Stimulated activated CD4-positive, alpha-beta T cell treated with anti-CD3 and anti-CD28 coated beads, Interleukin-4, amount 100 ng/mL, for 1 hour (primary cell): ENCODE measurements around the gene LINC01488.

Source experiments
- DNase-seq: peaks from one replicate; pipeline ENCODE4 v3.0.0-alpha.2; 2020

The LINC01488 gene

DNA sequence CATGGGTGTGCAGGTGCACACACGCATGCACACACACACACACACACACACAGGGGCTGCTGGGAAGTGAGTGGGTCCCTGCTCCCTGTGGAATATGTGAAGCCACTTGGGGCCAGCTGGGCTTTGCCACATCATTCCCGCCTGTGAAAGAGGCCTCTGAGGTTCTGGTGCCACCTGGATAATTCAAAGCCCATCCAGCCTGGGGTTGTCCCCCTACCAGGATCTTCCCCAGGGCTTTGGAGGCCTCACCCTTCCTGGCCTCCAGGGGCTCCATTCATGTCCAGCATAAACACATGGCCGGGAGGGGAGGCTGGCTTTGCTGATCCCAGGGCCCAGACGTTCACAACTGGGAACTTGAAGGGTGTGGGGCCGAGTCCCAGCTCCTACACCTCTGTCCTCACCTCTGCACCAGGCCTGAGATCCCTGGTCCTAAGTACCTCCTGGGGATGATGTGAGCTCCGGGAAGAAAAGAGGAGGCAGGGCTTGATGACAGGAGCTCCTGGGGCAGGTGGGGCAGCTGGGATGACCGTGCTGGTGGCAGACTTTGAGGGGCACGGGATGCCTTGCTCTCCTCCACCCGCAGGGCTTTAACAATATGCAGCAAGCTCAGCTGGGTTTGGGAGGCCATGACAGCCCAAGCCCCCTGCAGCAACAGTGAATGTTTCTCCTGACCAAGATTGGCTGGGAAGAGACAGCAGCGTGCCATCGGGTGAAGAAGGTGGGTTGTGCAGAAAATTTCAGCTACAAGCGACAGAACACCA, 14.2 kb downstream of the LINC01488 start:
- no peak for DNase-seq

DNA sequence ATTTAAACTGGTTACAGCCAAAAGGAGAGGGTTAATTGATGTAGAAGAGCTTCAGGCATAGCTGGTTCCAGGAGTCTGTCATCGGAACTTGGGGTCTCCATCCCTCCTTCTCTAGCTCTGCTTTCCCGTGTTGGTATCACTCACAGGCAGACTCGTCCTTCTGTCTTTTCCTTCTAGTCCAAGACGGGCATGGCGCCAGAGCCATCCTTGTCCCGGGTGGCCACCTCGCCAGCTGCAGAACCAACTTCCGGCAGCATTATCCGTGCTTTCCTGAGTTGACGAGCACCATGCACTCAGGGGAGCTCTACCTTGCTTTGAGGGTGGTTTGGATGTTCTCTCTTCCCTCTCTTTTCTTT, 14.7 kb downstream of the LINC01488 start:
- DNase-seq, result no peak

GRCh38 chr11:69496631-69497220, 15.3 kb downstream of the LINC01488 start:
- no peak for DNase-seq

GRCh38 chr11:69497221-69497787, 15.8 kb downstream of the LINC01488 start:
- no peak for DNase-seq

- no peak for DNase-seq
Observed at GRCh38 chr11:69498614-69499175, 17.2 kb downstream of the LINC01488 start.

GRCh38 chr11:69499186-69499917, 17.9 kb downstream of the LINC01488 start:
- no peak for DNase-seq

GRCh38 chr11:69499918-69500284, 18.4 kb downstream of the LINC01488 start:
- no peak for DNase-seq

DNA sequence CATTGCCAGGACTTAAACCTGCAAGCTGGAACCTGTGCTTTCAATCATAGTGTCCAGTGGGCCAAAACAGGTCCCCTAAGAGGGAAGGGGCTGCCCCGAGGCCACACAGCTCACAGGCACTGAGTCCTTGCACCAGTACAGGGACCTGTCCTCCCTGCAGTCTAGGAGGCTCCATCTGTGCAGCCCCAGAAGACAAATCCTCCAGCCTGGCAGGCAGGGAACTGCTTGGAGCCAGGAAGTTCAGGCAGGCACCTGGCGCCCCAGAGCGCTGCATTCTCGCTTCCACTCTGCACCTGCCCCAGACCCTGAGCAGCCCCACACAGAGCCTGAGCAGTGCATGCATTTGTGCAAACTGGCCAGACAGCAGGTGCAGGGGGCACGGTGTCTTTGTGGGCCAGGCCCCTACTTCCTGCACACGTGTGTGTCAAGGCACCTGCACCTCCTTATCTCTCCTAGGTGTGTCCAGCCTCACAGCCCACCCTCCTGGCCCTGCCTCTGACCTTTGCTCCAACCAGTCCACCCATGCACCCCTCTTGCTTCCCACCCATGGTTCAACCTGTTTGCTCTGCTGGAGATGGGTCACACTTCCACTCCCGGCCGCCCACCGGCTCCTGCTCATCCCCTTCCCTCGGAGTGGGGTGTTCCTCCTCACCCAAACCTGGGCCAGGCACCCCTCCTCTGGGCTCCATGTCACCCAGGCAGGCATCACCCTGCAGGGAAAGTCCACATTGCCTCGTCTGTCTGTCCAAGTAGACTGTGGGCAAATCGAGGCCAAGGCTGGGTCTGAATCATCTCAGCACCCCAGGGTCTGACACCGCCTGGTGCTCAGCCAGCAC, 19.0 kb downstream of the LINC01488 start:
- no peak for DNase-seq

DNA sequence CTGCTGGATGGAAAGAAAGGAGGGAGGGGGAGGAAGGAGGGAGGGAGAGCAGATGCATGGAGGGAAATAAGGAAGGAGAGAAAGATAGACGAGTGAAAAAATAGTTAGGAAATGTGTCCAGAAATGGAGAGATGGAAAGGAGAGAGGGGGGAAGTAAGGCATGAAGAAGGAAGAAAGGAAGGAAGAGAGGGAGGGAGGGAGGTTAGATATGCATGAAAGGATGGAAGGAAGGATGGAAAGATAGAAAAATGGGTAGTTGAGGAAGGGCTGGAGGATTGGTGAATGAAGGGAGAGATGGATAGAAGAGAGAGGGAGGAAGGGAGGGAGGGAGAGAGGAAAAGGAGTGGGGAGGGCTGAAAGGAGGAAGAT, 19.6 kb downstream of the LINC01488 start:
- DNase-seq, result no peak

DNA sequence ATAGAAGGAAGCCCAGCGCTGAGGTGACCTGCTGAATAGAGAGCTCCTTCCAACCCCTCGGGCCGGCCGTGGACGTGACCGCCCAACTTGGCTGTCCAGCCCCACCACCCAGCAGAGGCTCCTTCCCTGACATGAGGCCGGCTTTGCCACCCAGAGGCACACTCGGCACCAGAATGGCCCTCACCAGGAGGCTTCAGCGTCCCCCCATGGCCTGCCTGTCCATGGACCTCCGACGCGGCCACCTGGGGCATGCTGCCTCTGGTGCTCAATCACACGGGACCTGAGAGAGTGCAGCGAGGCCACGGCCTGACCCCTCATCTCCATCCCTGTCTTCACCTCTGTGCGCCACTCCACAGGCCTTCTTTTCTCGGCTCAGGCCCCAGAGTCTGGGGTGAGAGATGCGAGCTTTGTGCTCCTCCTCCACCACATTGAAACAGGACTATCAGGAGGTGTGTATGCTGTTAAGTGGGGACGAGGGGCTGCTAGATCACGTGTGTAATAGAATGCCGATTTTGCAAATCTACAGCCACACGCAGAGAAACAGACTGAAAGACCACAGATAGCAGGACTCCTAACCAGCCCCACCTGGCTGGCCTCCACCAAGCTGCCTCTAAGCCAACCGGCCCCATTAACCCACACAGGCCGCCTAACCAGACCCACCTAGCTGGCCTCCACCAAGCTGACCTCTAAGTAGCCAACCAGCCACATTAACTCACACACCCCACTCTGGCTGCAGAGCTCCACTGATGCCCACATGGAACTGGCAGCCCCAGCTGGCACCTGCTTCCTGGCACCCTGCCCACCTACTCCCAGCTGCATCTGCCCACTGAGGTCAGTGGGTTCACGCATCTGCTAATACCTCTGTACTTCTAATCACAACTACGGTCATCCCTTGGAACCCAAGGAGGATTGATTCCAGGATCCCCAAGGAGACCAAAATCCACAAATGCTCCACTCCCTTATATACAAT, 20.7 kb downstream of the LINC01488 start:
- DNase-seq, result no peak

DNA sequence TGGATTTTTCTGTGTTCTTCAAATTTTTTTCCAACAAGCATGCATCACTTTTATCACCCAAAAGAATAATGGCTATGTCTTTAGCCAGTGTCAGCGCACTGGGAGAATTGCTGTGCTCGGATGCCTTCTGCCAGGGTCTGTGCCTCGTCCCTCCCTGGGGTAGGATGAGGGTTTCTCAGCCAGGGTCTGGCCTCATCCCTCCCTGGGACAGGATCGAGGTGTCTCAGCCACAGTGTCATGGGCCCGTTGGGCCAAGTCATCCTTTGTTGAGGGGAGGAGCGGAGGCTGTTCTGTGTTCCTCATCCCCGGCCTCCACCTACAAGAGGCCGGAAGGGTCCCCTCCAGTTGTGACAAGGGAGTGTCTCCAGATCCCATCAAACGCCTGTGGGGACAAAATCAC, 22.7 kb downstream of the LINC01488 start:
- no peak for DNase-seq

DNA sequence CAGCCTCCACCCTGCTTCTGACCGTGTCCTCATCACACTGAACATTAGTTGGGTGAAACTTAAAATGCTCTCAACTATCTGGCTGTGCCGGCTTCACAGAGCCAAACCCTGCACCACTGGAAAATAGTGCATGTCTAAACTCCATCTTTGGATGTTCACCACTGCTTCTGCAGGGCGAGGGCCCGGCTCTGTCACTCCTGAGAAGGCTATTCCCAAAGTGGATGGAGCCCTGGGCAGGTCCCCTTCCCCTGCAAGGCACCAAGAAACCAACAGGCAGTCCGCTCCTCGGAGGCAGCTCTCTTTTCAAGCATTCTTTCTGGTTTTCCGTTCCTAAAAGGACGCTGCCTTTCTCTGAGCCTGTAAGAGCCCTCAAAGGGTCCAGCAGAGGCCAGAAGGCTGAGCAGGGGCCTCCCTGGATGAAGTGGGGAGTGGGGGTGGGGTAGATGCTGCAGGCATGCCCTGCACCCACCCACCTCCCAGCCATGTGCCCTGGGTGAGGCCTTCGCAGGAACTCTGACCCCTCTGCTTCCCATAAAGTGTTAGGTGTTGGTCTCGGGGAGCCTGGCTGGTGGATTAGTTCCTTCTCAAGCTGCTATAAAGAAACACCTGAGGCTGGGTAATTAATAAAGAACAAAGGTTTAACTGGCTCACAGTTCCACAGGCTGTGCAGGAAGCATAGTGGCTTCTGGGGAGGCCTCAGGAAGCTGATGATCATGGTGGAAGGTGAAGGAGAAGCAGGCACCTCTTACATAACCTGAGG, 23.3 kb downstream of the LINC01488 start:
- no peak for DNase-seq

GRCh38 chr11:69508974-69509373, 27.5 kb downstream of the LINC01488 start:
- DNase-seq, result no peak

DNA sequence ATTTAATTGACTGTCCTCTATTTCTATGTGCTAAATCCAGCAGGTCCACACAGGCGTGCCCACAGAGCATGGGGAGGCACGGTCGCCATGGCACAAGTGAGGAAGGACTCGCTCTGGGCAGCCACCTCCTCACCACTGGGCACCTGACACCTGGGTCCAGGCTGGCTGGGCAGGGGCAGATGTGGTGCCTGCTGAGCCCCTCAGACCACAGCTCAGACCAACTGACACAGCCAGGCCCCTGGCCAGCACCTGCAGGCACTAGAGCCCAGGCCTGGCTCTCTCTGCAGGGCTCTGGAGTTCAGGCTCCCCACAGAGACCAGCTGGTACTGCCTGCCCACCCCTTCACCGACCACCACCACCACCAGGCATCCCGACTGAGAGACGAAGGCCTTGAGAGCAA, 27.9 kb downstream of the LINC01488 start:
- no peak for DNase-seq

DNA sequence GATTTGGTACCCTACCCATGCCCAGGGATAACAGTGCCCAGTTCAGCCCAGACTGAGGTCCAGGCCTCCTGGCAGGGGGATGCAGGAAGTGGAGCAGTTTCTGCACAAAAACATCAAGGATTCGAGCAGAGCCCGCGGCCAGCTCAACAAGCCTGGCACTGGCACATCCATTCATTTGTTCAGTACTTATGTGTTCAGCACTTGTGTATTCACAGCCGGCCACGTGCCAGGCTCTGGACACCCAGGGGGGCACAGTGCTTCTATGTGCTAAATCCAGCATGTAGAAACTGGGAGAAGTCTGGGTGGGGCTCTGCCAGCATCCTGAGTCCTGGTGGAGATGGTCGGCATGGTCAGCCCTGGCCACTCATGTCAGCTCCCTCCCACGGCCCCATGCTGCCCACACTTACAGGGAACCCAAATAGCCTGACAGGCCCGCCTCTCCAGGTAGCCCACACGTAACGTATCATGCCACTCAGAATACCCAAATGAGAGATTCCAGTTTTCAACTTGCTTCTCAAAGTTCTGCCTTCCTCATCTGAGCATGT, 28.5 kb downstream of the LINC01488 start:
- DNase-seq, result no peak

DNA sequence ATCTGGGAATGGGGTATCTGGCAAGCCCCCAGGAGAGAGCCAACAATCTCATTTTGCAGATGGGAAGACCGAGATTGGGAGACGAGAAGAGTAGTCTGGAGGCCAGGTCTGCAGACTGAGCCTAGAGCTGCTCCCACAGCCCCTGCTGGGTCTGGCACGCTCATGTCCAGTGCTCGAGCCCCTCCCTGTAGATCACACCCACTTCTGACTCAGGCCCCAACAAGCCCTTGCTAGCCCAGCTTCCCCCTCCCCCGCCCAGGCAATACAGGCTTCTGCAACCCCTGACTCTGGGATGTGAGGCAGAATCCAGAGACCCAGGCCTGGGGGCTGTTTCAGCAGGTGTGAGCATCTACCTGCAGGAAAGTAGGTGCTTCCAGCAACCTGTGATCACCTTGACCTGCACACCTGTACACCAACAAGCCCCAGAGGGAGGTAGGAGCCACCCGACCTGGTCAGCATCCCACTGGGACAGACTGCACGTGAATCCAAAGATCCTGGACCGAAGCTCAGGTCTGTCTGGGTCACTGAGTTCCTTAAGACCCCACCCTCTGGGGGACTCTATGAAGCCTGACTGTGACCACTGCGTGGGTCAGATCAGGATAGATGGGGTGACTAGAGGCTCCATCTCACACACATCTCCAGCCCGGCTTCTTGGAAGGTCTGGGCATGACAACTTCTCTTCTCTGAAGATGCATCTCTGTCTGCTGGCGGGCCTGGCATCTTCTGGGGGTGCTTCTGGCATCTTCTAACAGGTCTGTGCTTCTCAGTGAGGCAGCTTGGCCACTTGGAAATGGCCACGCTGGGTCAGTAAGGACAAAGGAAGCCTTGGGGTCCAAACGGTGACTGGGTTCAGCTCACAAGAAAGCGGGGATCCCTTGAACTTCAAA, 29.3 kb downstream of the LINC01488 start:
- no peak for DNase-seq

- no peak for DNase-seq
Observed at GRCh38 chr11:69511358-69512055, 30.0 kb downstream of the LINC01488 start.

GRCh38 chr11:69512136-69512535, 30.7 kb downstream of the LINC01488 start:
- no peak for DNase-seq

DNA sequence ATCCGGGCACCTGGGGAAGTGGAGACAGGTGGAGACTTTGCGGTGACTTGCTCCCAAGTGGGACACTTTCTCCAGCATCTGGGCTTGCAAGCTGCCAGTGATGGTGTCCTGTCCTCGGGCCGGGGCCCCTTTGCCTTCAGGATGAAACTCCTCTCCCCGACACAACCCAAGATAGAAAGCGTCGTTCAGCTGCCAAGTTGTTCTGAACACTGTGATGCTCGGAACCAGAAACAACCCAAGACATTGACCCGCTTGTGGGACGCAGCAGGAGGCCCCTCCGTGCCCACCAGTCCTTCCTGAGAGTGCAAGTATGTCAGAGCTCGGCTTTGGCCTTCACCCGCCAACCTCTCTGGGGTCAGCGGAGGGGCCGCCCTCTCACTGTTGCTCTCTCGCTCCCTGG, 31.3 kb downstream of the LINC01488 start:
- DNase-seq, result no peak
